Renal cortical epithelial cell (primary cell): ENCODE data around the gene HOXB7. TPM values are rescaled to one million over a fixed set of nuclear protein-coding genes. Genes with fewer than 3 reads are reported as not detected.

Experiments used
- DNase-seq: peaks from one replicate; pipeline ENCODE4 v3.0.0-alpha.2; 2011; ENCODE audit warnings: low read depth
- total RNA-seq: library from RNA; depleted of rRNA; stranded (reverse); fragments of >200 nt; gene quantifications from 2 replicates; pipeline ENCODE4 v1.2.3, GENCODE V29; 2014

The HOXB7 gene
- total RNA-seq, 1 donor from 2014 or later: 23.2 TPM

DNA sequence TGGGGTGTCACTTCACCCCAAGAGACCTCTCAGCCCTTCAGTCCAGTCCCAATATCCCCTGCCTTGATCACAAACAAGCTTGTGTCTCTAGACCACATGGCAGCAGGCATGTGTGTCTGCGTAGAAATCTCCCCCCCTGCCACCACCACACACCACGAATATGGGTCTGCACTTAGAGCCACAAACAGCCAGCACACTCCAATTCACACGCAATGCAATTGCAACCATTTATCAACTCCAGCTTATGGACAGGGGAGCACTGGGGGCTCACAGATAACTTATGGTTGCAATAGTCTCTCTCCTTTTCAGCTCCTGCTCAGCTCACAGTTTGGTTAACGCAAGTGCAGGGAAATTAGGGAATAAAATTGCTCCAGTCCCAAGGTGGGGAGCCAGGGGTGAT, 12.8 kb upstream of the HOXB7 start:
- no peak for DNase-seq

DNA sequence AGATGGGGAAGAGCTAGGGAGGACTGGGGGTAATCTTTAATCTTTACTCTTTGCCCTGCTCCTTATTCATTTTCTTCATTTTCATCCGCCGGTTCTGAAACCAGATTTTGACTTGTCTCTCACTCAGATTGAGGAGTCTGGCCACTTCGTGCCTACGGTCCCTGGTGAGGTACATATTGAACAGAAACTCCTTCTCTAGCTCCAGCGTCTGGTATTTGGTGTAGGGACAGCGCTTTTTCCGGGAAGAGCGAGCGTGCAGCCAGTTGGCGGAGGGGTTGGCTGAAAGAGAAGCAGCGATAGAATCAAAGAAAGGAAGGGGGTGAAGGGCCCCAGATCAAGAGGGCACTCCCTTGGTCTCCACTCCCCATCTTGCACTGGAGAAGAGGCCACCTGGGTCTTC, 12.0 kb upstream of the HOXB7 start:
- DNase-seq: no peak

DNA sequence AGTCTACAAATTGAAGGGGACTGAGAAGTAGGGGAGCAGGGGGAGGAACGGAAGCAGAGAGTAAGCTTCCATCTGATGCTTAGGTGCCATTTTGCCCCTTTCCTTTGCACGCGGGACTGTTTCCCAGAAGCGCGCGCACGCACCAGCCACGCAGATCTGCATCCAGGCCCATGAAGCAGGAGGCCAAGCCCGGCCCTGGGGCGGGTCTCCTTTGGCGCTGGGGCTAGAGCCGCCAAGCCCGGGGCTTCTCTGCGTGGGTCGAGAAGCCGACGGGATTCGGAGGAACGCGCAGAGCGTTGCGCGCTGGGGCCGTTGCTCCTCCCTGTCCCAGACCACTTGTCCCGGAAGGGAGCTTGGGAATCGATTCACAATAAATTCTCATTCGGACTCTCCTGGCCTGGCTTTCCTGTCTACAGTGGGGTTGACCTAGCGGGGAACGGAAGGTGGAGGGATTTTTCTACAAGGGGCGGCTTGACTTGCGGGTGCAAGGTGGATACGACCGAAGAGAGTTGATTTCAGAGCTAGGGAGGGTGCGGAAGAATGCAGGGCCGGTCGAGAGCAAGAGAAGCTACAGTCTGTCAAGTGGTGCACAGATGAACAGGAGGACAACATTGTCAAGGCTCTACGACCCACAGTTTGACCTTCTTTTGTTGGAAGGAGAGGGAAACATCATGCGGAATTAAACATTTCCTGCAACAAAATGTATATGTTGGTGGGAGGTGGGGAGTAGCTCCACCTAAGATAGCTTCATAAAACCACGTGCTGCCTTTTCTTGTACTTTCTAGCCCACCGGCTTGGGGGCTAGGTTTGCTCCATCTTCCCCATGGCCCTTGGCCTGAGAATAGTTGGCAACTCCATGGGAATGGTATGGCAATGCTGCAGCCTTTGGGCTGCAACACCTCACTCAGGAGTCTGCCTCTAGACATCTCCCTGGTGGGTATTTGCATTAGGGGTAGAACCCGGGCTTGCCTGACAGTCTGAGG, 10.9 kb upstream of the HOXB7 start:
- DNase-seq: no peak

DNA sequence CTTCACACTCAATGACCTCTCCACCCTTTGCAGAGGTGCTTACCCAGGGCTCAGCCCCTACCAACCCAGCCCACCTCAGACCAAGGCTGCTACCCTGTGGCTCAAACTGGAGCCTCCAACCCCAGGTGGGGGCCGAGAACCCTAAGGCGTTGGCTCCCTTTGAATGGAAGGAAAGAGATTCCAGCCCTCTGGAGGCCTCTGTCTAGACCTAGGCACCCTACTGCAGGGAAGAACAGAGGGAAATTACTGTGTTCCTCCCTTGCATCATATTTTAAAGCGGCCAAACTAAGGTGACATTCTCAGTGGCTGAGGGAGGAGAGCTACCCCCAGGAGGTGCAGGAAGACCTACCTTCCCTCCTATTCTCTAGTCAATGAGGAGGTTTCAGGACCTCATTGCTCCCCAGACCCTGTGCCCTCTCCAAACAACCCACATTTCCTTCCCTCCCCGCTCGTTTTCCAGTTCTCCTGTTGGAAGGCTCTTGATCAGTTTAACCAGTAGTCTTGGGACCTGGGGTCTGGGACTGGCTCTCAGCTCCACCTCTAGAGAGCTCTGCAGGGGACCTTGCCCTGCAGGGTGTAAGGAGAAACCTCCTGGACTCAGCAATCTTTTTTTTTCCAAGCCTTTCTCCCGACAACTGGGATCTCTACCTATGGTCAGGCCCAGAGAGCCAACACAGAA, 9.8 kb upstream of the HOXB7 start:
- DNase-seq: peak; percentile 63

DNA sequence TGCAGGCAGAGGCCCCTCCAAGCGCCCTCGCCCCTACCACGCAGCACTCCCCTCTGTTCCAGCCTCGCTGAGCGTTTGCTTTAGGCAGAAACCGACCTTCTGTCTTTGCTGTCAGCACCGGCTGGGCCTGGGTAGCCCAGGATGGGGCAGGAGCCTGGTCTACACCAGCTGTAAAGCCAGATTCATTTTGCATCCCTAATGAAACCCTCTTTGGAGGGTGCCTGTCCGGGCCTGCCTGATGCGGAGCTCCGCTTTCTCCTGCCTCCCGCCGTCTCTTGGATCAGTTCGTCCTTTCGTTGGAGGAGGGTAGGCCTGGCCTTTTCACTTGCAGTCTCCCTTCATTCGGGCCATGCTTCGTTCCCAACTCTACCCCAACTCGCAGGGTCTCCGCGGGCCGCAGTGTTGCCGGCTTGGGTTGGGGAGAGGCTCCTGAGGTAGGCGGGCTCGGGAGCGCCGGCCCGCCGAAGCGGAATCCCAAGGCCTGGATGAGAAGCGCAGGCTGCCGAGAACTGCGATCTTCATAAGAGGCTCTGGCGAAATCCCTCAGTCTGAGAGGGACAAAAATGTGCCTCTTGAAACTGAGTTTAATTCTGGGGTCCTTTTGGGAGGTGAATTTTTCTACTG, 9.1 kb upstream of the HOXB7 start:
- DNase-seq: no peak

DNA sequence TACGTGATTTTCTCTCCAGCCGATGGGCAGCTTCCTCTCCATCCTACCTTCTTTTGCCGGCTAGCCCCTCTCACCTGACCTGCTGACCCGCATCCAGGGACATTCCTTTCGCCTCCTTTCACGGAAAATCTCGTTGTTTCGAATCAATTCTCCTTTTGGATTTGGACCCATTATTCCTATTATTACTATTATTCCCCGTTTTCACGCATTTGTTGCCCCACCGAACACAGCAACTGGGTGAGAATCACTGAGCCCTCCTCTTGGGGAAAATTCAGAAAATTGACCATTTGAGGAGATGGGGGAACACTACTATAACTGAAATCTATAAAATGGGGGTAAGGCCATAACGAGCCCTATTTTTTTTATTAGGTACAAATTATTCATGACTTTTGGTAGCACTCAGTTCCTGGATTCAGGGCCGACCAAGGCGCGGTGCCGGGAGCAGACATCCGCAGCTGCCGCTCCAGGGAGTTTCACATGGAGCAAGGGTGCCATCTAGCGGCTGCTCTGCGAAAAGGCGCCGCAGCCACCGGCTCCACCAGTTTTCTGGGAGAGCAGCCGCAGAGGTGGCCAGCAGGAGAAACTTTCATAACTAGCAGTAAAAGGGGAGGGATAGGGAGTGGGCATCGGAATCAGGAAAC, 7.6 kb upstream of the HOXB7 start:
- DNase-seq: peak; percentile 67

DNA sequence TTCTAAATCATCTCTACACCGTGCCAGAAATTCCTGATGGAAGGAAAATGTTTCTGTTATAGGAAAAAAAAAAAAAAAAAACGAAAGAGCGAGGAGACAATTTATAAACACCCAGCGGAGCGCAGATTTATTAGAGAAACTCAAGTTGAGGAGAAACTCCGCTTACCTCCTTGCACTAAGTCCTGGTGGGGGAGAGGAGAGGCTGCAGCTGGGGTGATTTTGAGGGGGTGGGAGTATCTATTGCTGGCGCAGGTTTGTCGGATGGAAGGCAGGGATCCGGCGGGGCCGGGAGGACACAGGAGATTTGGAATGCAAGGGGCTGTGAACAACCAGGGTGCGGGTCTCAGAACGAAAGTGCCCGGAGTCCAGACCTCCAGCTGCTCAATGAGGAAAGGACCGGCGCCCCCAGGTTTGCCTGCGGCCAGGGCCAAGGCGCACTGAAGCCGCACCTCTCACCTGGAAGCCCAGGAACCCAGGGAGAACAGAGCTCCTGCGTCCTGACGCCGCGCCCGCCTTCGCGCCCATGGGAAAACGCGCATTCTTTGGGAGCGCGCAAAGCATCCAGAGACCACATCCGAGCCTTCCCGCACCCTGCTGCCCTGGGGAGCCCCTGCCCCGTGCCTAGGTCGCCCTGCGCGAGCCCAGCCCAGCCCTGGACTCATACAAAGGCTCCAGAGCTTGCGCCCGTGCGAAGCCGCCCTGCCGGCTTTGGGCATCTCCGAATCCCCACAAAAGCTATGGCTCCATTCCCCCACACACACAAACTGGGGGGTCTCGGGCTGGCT, 6.8 kb upstream of the HOXB7 start:
- no peak for DNase-seq

DNA sequence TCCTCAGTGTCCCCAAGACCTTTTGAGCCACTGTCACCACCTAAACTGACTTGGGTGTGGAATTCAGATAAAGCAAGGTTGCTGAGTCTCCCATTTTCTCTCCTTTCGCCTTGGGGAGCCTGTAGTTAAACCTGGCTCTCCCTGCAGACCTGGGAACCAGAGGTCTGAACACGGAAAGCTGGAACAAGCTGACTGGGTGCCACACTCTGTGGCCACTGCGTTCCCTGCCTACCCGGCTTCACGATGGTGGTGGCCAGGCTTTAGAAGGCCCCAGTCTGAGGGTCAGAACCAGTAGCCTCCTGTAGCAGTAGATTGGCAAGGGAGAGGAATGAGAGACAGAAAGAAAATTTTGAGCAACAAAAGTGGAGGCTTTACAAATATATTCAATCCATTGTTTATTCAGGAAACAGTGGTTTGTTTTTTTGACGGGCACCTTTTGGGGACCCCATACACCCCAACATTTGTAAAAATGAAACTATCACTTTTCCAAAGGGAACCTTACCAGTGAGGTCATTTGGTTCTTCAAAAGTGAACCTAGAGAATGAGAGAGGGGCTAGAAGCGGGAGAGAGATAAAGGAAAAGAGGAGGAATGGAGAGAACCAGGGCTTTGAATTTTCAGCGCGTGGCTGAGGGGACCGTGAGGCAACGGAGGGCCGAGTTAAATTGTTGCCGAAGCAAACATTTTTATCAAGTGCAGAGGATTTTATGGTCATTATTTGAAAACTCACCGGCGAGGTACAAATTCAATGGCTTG, 6.1 kb upstream of the HOXB7 start:
- DNase-seq: no peak

DNA sequence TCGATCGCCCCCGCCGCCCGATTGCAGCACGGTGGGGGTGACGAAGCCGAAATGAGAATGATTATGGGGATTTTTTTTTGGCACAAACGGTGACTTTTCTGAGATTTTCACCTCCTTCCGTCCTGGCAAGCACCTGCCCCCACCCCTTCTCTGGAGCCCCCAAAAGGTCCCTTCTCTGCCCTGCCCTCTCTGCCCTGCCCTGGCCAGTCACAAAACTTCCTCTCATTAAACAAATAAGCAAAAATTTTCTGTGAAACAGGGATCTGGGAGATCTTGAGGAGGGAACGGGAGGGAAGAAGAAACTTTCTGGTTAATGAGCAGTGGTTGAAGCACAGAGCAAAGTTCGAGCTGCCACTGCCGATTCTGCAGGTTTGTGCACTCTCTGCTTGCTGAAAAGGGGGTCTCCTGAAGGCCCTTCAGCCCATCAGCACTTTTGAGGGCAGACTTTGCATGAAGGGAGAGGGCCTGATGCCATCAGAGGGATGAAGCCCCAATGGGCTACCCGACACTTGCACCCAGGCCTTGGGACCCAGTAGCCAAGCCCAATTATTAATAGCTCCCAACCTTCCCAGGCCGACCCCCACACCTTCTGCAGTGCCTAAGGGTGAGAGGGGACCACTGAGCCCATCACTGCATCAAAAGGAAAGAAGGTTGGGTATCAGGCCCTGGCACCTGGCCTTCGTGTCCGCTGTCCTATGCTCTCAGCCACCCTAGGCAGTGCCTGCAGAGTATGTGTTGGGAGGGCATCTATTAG, 5.3 kb upstream of the HOXB7 start:
- no peak for DNase-seq

DNA sequence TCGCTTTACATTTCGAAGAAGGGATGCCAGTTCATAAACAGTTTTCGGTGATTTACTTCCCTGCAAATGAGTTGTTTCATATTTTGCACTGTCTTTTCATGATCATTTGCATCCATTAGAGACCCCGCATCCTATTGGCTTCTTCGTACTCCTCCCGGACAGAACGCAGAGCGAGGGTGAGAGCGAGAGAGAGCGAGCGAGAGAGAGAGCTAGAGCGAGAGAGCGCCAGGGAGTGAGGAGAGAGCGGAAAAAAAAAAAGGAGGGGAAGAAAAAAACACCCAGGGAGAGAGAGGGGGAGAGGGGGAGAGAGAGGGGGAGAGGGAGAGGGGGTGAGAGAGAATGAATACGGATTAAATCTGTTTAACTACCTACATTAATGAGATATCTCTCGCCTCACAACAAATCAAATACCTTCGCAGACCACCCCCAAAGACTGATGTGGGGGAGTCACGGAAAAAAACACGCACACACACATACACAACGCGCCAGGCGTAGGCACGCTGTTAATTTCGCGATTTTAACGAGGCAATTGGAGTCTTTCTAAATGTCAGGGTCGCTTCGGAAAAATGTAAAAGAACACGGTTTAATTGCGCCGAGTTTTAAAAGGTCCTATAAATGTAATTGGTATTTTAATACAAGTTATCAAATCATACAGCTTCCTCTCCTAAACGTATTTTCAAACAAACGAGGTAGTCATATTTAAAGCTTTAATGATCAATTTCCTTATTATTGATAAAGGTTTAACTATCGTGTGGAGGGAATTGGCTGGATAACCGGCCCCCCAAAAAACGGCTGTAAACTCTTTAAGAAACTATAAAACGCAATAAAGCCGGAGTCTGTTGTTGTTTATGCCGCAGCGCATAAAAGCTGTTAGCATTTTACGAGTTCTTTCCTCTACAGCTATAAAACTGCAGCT, 4.5 kb upstream of the HOXB7 start, which contains the start of gene HOXB8:
Gene HOXB8, minus strand, starts transcription at position 246 of the 916 bp plus-strand sequence. CDS start 588 bp downstream, outside the sequence.
- peak; percentile 66 for DNase-seq

DNA sequence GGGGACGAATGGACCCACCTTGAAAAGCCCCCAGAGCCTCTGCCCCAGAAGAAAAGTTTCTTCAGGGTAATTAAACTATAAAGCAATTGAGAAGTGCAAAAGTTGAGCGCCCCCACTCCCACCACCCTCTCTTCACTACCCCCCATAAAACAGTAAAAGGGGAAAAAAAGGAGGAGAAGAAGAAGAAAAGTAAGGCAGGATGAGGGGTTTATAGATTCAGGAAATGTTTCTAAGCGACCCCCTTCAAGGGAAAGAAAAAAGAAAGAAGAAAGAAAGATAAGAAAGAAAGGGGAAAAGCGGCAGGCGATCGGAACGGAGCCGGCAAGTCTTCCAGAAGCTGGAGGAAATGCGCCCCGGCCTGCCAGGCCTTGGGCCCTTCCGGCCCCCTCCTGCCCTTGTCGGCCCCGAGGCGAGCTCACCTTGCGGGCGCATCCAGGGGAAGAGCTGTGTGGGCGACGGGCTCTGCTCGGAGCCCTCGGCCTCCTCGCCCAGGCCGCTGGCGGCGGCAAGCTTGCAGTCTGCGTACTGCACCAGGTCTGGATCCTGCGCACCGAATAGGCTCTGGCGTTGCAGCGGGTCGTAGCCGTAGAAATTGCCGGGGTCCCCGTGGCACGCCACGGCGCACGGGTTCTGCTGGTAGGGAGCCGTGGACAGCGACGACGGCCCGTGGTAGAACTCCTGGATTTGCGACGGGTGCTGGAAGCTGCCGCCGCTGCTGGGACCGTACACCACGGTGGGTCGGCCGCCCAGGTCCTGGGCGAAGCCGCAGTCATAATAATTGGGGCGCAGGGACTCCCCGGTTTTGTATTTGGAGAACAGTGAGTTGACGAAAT, 3.3 kb upstream of the HOXB7 start:
- DNase-seq: no peak

DNA sequence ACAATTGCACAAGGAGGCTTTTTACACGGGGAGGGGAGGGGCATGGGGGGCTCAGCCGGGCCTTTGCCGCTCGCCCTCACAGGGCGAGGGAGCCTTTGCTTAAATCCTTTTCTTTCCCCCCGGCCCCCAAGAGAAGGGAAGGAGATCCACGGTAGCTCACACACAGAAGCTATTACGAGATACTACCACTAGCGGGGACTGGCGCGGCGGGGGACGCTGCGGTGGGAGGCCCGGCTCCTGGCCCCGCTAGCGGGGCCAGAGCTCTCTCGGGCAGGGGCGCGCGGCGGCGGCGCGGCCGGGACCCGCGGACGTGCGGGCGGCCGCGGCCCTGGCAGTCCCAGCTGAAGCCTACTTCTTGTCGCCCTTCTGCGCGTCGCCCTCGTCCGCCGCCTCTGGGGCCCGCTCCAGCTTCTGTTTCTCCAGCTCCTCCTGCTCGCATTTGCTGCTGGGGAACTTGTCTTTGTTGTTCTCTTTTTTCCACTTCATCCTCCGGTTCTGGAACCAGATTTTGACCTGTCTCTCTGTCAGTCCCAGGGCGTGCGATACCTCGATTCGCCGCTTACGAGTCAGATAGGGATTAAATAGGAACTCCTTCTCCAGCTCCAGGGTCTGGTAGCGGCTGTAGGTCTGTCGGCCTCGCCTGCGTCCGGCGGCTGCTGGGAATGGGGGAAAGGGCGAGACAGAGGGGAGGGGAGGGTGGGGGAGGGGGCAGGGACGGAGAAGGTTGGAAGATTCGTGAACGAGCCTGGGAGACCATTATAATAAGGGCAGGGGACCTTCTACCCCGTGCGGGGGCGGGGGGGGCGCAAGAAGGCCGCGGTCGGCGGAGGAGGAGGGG, 2.3 kb upstream of the HOXB7 start:
- no peak for DNase-seq

DNA sequence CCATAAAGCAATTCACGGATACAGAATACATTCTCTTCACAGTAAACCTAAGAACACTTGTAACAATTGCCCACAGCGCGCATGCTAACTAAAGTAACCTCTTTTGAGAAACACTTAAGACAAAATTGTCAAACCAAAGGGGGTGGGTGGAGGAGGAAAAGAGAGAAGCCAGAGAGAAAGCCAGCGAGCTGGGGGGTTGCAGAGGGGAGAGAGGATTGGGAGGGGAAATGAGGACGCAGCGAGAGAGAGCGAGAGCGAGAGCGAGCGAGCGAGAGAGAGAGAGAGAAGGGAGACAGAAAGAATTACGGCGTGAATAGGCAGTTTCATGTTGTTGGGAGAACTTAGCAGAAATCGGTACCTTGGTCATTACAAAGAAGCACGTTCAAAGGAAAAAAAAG, 1.6 kb upstream of the HOXB7 start:
- DNase-seq: no peak

DNA sequence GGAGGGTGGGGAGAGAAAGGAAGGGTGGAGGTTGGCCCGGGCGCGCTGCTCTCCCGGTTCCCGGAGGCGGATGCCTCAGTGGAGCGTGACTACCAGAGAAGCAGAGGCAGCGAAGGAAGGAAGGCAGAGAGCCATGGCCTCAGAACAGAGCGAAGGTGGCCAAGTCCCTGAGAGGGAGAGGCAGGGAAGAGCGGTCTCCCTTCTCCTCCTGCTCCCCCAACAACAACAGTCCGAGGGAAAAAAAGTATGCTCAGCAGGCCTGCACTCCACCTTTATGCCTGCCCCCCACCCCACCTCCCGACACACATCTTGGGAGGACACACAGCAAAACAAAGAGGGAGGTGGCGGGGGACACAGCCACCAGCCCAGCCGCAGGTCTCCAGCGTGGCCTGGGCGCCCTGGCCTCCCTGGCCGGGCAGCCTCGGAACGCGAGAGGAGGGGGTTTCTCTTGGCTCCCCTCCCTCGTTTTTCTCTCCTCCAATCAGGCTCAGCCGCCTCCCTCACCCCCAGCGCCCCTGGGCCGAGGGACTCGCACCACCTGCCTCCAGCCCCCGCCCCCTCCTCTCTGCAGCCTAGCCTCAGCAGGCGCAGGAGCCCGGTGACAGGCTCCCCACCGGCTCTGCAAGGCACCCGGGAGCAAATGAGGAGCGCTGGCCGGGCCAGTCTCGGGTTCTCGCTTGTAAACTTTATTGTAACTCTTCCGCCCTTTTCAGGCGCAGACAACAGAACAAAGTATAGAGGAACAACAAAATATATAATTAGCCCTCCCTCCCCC, 1.1 kb upstream of the HOXB7 start:
- DNase-seq: peak; percentile 60

DNA sequence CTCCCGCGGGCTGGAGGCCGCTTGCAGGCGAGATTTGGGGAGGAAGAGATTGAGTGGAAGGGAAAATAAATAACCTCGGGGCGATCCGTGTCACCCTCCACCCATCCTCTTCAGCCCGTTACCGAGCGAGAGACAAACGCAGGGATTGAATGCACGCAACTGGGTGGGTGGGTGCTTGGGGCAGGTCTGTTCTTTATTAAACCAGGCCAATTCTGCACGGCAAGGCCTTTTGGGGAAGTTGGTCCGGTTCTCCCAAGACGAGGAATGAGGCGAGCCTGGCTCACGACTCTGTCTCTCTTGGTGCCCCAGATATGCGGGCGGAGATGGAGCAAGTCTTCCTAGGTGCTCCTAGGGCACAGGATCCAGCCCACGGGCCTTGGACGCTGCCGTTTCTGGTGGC, 396 bp upstream of the HOXB7 start:
- DNase-seq: no peak

DNA sequence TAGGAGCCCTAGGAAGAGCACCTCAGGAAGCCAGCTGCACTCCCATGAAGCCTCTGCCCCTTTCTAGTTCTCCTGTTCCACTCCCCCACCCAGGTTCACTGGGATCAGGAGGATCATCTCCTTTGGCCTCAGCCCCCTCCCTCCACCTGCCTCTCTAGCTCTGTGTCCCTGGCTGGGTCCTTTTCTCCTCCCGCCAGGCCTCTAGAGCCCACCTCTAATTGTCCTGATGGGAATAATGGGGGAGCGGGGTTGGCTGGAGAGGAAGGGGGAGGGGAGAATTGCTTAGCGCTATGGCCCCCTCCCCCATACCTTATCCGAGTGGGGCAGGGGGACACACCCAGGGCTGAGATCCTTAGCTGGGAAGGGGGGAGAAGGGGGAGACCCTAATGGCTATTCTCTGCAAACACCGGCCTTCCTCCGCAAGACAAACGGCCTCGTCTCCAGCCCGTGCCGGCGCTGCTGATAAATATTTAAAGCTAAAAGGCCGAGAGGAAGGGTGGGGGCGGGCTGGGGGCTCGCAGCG, 997 bp downstream of the HOXB7 start:
- no peak for DNase-seq
